Activated T-cell treated with anti-CD3 and anti-CD28 coated beads, Interleukin-2, amount 50 U/mL, for 4 hours (primary cell): ENCODE data around the gene TAGLN3. TPM values are rescaled to one million over a fixed set of nuclear protein-coding genes. Genes with fewer than 3 reads are reported as not detected.
"Not testable (repeated sequence)": the region's sequence is repeated elsewhere in the genome, so short reads cannot be mapped to it uniquely, and the experiment has no call there.

Experiments used
- ATAC-seq, 2 donors: fragments of 200-7000 bp; cut with Tn5 transposase; one replicate each; pipeline ENCODE4 v1.10.0; 2021
- DNase-seq: peaks from one replicate; pipeline ENCODE4 v3.0.0-alpha.2; 2020
- H3K27me3 Mint-ChIP-seq: one replicate; pipeline ENCODE4 v1.8.0; 2021; ENCODE audit warnings: low read depth, mixed read lengths
- H3K36me3 Mint-ChIP-seq: one replicate; pipeline ENCODE4 v1.8.0; 2022; ENCODE audit warnings: mixed read lengths; ENCODE audit not compliant: insufficient read depth
- H3K4me1 Mint-ChIP-seq: one replicate; pipeline ENCODE4 v1.8.0; 2021; ENCODE audit warnings: low read depth, mixed read lengths
- H3K4me3 Mint-ChIP-seq: one replicate; pipeline ENCODE4 v1.8.0; 2021; ENCODE audit warnings: mild to moderate bottlenecking, moderate library complexity, mixed read lengths
- H3K9me3 Mint-ChIP-seq: one replicate; pipeline ENCODE4 v1.8.0; 2021; ENCODE audit warnings: mixed read lengths
- total RNA-seq, 3 donors: library from RNA; stranded (reverse); gene quantifications; one replicate each; pipeline ENCODE4 v1.2.1, GENCODE V29; 2021

TAGLN3 gene
- total RNA-seq, 3 donors from 2014 or later: 1.8 to 3.4 (median 2.2) TPM

GRCh38 chr3:112035241-112035640 lies 36.5 kb downstream of the TAGLN3 start:
- DNase-seq (no peak), ATAC-seq (no peak)
- Mint-ChIP-seq H3K9me3 (peaks cover 4% of the 10 kb centered on the region), H3K36me3 (peaks cover 2% of the 10 kb centered on the region), H3K4me3 (no peak overlapping the region), H3K27me3 (no peaks in the 10 kb centered on the region), H3K4me1 (no peaks in the 10 kb centered on the region)

DNA sequence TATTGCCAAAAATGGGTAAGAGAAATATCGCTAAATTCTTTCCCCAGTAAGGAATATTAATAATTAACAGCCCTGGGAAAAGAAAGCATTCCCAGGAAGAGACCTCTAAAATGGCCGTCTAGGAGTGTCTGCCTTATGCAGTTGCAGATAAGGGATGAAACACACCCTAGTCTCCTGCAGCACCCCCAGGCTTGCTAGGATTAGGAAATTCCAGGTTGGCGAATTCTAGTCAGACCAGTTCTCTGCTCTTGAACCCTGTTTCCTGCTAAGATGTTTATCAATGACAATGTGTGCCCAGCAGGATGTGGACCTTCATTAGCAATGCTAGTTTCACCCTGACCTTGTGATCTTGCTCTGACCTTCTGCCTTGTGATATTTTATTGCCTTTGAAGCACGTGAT lies 38.5 kb downstream of the TAGLN3 start:
- not testable (repeated sequence) for H3K9me3 Mint-ChIP-seq, H3K27me3 Mint-ChIP-seq, H3K4me3 Mint-ChIP-seq, ATAC-seq, H3K36me3 Mint-ChIP-seq, H3K4me1 Mint-ChIP-seq, DNase-seq

GRCh38 chr3:112038863-112039262 lies 40.1 kb downstream of the TAGLN3 start:
- Mint-ChIP-seq H3K4me3 (no peak overlapping the region), H3K36me3 (peaks cover 2% of the 10 kb centered on the region), H3K9me3 (peaks cover 4% of the 10 kb centered on the region), H3K4me1 (no peaks in the 10 kb centered on the region), H3K27me3 (no peaks in the 10 kb centered on the region)
- no peak for ATAC-seq
- DNase-seq: no peak

- ATAC-seq: no peak
- Mint-ChIP-seq H3K36me3 (peaks cover 2% of the 10 kb centered on the region), H3K4me3 (no peak overlapping the region), H3K9me3 (peaks cover 4% of the 10 kb centered on the region), H3K27me3 (no peaks in the 10 kb centered on the region), H3K4me1 (no peaks in the 10 kb centered on the region)
- no peak for DNase-seq
Observed at GRCh38 chr3:112041321-112041720, 42.6 kb downstream of the TAGLN3 start.

GRCh38 chr3:112042842-112043280 lies 44.1 kb downstream of the TAGLN3 start:
- no peaks in the 10 kb centered on the region for H3K4me1 Mint-ChIP-seq
- no peaks in the 10 kb centered on the region for H3K36me3 Mint-ChIP-seq
- no peak for ATAC-seq
- H3K4me3 Mint-ChIP-seq: no peak overlapping the region
- no peaks in the 10 kb centered on the region for H3K9me3 Mint-ChIP-seq
- H3K27me3 Mint-ChIP-seq: no peaks in the 10 kb centered on the region
- DNase-seq: no peak

DNA sequence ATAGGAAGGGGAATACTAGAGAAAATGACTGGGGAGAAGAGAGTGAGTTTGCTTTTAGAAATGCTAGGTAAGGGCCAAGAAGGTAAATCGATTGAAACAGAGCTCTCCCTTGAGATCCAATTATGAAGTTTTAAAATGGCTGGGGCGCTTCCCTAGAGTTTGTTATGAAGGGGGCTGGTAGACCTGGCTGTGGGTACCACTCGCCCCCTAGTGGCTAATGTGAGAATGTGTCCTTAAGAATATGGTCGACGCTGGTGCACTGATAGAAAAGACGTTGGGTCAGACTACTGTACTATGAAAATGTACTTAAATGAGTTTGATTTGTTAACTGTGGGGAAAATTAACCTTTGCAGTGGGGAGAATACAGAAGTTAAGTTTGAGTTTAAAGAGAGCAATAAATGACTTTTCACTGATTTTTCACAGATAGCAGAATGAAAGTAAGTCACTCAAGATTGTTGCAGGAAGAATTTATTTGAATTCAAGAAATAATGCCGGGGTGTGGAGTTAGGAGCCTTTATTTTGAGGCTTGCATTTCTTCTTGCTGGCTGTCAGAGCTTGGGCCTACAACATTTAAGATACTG lies 45.0 kb downstream of the TAGLN3 start:
- Mint-ChIP-seq H3K9me3 (no peaks in the 10 kb centered on the region), H3K4me3 (no peak overlapping the region), H3K4me1 (no peaks in the 10 kb centered on the region), H3K27me3 (no peaks in the 10 kb centered on the region), H3K36me3 (no peaks in the 10 kb centered on the region)
- peak; percentile 94 to 98 for ATAC-seq
- peak; percentile 28 for DNase-seq

DNA sequence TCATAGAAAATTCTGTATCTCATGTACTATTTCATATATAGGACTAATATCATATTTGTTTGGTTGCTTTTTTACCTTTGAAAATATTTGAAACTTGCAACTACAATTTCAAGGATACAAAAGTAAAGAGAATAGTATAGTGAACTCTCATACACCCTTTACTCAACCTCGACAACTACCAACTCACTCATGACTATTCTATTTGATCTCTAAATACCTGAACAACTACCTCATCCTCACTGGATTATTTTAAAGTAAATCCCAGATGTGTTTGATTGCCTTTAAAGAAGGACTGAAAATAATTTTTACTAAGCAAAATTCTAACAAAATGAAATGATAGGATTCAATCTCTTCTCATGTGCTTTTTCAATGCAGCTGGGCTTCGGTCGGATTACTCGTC lies 47.9 kb downstream of the TAGLN3 start:
- no peak for DNase-seq

GRCh38 chr3:112047264-112047663 lies 48.5 kb downstream of the TAGLN3 start:
- no peaks in the 10 kb centered on the region for H3K9me3 Mint-ChIP-seq
- no peak for ATAC-seq
- no peak for DNase-seq
- no peaks in the 10 kb centered on the region for H3K27me3 Mint-ChIP-seq
- H3K4me1 Mint-ChIP-seq: no peaks in the 10 kb centered on the region
- H3K36me3 Mint-ChIP-seq: no peaks in the 10 kb centered on the region
- H3K4me3 Mint-ChIP-seq: no peak overlapping the region

More for the DNA sequence above, 47.9 kb downstream of the TAGLN3 start:
- H3K4me1 Mint-ChIP-seq: no peaks in the 10 kb centered on the region
- H3K9me3 Mint-ChIP-seq: no peaks in the 10 kb centered on the region
- no peaks in the 10 kb centered on the region for H3K27me3 Mint-ChIP-seq
- no peaks in the 10 kb centered on the region for H3K36me3 Mint-ChIP-seq
- H3K4me3 Mint-ChIP-seq: no peak overlapping the region
- no peak for ATAC-seq

DNA sequence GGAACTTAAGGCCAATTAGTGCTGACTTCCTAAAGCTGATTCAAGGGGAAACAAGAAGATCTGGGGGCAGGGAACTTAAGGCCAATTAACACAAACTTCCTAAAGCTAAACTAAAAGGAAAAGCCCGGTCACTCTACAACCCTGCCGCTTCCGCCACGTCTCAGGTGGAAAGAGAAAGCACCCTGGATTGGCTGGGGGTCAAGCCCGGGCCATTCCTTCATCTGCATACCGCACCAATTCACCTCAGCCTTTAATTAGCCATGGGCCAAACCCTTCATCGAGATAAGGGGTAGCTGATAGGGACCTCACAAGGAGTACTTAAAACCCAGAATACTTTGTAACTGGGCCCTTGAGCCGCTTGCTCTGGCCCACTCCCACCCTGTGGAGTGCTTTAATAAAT lies 50.2 kb downstream of the TAGLN3 start:
- Mint-ChIP-seq H3K4me3 (no peak overlapping the region), H3K9me3 (no peaks in the 10 kb centered on the region), H3K4me1 (no peaks in the 10 kb centered on the region), H3K36me3 (no peaks in the 10 kb centered on the region), H3K27me3 (no peaks in the 10 kb centered on the region)
- DNase-seq: no peak
- no peak for ATAC-seq

- Mint-ChIP-seq H3K4me1 (peaks cover 14% of the 10 kb centered on the region), H3K9me3 (no peaks in the 10 kb centered on the region), H3K4me3 (no peak overlapping the region), H3K36me3 (no peaks in the 10 kb centered on the region), H3K27me3 (no peaks in the 10 kb centered on the region)
- DNase-seq: no peak
- no peak for ATAC-seq
Observed at GRCh38 chr3:112053229-112053628, 54.5 kb downstream of the TAGLN3 start.

DNA sequence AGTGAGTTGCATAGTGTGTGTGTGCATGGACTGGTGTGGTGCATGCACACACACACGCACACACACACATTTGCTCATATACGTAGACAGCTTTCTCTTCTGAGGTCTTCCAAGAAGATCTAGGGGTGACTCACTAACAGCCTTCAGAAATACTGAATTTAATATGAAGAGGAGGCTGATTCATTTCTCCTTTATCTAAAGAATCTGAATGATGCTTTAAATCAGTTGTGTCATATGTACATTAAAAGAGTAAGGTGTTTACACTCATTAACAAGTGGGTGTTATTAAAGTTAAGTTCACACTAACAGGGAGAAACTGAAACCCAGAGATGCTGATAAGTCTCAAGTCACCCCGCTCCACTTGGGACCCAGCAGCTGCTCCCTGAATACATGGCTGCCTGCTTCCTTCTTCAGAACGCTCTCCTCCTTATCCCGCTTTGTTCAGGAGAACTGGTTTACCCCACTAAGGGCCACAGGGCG lies 57.8 kb downstream of the TAGLN3 start:
- DNase-seq: no peak
- Mint-ChIP-seq H3K9me3 (peaks cover 4% of the 10 kb centered on the region), H3K4me1 (peaks cover 14% of the 10 kb centered on the region), H3K4me3 (no peak overlapping the region), H3K36me3 (no peaks in the 10 kb centered on the region), H3K27me3 (no peaks in the 10 kb centered on the region)
- peak; percentile 91 to 95 for ATAC-seq

GRCh38 chr3:112059497-112059896 lies 60.8 kb downstream of the TAGLN3 start:
- no peak for ATAC-seq
- no peak for DNase-seq
- Mint-ChIP-seq H3K9me3 (peaks cover 4% of the 10 kb centered on the region), H3K27me3 (no peaks in the 10 kb centered on the region), H3K36me3 (no peaks in the 10 kb centered on the region), H3K4me1 (peaks cover 14% of the 10 kb centered on the region), H3K4me3 (no peak overlapping the region)

DNA sequence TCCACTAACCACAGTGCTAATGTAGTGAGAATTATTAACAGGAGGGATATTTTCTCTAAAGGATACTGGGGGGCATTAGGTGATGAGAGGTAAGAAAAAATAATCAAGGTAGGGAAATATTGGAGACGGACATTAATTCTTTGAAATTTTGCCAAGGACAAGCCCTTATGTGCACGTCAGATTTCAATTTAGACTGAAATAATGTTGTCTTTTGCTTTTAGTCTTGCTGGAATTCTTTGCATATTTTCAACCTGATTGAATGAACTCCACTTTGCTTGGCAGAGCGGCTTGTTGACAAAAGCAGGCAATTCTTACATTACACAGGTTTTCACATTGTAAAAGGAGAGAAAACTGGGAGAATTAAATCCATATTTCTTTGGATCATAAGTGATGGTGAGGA lies 62.4 kb downstream of the TAGLN3 start:
- DNase-seq (no peak), ATAC-seq (no peak)
- no peak overlapping the region for H3K4me3 Mint-ChIP-seq
- peaks cover 11% of the 10 kb centered on the region for H3K4me1 Mint-ChIP-seq
- peaks cover 4% of the 10 kb centered on the region for H3K9me3 Mint-ChIP-seq
- H3K36me3 Mint-ChIP-seq: no peaks in the 10 kb centered on the region
- H3K27me3 Mint-ChIP-seq: no peaks in the 10 kb centered on the region
